Head of caudate nucleus (tissue), 42 donors: ENCODE measurements around the gene SLCO2A1.

ENCODE experiments used
- DNase-seq, 42 donors: peaks; one replicate each; pipeline versions ENCODE4 v3.0.0 to v3.0.0-alpha.2; 2020 to 2021; ENCODE audit warnings: mixed read lengths in 7 of 42
- intact Hi-C: fragments of 100-400 bp; cut with DNase I; formaldehyde crosslinking; loops from one replicate; pipeline ENCODE4 v1.15.0; 2022

SLCO2A1 gene

DNA sequence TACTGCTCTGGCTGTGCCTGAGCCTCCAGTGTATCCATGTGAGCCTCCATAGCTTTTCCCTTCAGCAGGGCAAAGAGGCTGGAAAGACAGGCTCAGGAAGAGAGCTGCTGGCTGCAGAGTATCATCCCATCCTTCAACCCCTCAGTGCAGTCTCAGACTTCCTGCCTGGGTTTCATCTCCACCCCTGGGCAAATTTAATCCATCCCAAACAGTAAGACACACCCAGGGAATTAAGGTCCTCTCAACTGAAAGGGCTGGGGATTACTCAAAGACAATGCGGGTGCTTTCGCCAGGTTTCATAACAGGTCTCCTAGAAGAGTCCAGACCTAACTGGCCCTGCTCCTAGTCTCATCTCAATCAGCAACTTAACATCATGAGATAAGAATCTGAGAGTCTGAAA is 15.5 kb downstream of the SLCO2A1 start:
- intact Hi-C loops, result no loop called here
- no peak for DNase-seq

GRCh38 chr3:134013280-134013679 is 16.4 kb downstream of the SLCO2A1 start:
- DNase-seq, result no peak
- intact Hi-C loops, result no loop called here

GRCh38 chr3:134009345-134010000 is 20.3 kb downstream of the SLCO2A1 start:
- intact Hi-C loops, result no loop called here
- DNase-seq, result no peak

DNA sequence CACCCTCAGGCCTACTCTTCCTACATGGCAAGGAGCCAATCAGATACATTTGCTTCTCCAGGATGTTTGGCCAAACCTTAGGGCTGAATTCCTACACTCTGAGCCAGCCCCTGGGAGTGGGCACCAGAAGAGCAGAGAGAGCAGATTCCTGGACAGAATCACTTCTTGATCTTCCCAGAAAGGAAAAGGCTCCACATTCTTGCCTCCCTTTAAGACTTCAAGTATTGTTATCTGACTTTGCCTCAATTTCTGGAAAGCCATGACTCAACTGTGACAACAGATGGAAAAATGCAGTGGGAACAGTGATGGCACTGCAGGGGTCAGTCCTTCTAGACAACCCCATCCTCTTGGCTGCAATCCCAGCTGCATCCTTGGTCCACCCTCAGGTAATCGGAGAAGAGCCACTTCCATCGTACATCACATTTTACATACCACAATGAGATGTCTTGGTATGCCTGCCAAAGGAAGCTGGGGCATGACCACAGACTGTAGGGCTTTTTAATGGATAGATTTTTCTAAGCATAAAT is 21.0 kb downstream of the SLCO2A1 start:
- intact Hi-C loops, result no loop called here
- no peak for DNase-seq

DNA sequence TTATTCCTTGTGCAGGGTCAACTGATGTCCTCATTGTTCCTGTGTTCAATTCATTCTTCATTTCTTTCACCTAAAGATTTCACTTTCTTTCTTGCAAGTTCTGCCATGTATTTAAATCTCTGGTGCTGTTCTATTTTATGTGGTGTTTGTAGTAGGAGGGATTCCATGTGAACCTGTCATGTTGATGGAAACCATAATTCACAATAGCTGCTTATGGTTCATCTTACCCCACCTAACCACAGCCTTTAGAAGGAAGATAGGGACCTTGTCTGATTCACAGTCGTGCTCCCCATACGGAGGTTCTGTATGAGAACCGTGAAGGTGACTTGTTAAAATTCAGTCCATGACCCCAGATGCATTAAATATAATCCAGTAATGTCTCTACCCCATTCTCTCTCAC is 21.9 kb downstream of the SLCO2A1 start:
- intact Hi-C loops, result no loop called here
- no peak for DNase-seq

DNA sequence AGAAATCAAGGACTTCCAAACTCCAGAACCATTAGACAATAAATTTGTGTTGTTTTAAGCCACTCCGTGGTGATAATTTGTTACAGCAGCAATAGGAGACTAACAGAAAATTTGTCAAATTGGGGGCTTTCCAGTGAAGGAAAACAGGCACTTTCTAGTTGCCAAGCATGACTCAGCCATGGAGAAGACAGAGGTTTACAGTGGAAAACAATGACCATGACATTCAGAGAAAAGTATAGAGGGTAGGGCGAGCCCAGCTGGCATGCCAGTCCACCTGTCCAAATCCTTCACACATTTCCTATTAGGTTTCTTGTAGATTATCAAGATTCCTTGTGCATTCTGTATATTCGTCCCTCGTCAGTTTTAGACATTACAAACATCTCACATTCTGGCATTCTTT is 24.9 kb downstream of the SLCO2A1 start:
- intact Hi-C loops, result no loop called here
- no peak for DNase-seq

- intact Hi-C loops, result no loop called here
- no peak for DNase-seq
These were observed 26.7 kb downstream of the SLCO2A1 start for GRCh38 chr3:134003066-134003465.

GRCh38 chr3:134002306-134002705 is 27.4 kb downstream of the SLCO2A1 start:
- intact Hi-C loops, result no loop called here
- DNase-seq, result peak in 6 of 42 donors; percentile 8 to 47 (median 18)

DNA sequence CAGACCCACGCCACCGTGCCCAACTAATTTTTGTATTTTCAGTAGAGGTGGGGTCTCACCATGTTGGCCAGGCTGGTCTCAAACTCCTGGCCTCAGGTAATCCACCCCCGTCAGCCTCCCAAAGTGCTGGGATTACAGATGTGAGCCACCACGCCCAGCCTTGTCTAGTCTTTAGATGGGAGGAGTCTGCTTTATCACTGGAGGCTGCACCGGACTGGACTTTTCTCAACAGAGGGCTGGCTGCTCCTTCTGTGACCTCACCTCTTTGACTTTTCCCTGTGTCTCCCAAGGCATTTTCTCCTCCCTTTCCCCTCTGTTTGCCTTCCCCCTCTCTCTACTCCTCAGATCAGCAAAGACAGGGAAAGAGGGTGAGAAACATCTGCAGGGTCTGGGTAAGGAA is 28.5 kb downstream of the SLCO2A1 start:
- intact Hi-C loops, result no loop called here
- DNase-seq, result no peak

- peak in 1 of 42 donors; percentile 2 for DNase-seq
- intact Hi-C loops, result no loop called here
These were observed 29.6 kb downstream of the SLCO2A1 start for GRCh38 chr3:133999891-134000685.

DNA sequence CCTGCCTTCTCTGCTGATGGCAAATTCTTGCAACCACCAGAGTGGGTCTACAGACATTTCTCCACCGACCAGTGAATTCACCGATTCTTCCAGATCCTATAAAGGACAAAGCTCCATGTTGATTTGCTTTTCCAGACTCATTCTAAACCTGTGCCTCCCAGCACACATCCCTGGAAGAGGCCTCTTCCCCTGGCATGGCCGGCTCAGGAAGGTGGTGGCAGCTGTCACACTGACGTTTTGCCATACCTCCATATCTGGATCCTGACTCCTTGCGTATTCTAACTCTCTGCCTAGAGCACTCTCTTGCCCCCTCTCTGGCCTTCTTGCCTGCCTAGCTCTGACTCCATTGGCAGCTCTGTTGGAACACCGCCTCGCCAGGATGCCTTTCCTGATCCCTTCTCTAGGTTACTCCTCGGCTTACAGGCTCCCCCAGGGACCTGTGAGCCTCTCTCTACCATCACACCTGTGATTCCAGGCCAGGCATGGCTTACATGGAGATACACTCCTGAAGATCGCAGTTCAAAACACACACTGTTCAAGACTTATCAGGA is 31.0 kb downstream of the SLCO2A1 start:
- intact Hi-C loops, result no loop called here
- no peak for DNase-seq

DNA sequence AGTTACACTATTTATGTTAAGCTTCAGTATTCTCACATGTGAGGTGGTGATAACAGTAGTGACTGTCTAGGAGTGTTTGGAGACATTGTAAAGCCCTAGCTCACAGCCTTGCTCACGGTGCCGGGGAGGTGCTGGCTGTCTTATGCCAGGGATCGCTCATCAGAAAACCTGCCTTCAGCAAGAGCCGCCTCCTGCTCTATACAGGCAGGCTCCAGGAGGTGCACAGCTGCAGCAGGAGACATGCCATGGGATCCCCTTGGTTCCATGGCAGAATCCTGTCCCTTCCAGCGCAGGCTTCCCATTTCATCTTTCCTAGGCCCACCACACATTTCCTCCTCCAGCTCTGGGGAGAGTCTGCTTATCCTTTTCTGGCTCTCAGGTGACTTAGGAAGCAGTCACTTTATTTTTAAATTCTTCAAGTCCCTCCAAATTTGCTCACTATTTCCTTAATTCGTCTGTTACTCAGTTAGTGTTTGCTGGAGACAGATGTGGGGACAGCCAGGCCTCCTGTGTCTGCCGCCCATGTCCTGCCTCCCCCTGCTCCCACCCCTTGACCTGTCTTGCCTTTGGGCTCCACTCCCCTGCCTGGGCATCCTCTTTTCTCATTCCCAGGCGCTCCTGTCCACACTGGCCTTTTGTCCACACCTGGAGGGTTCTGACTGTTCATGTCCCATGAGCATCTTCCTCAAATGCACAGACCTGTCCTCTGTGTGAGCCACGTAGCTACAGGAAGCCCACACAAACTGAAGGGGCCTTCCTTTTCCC is 31.7 kb downstream of the SLCO2A1 start:
- DNase-seq, result no peak
- intact Hi-C loops, result no loop called here

DNA sequence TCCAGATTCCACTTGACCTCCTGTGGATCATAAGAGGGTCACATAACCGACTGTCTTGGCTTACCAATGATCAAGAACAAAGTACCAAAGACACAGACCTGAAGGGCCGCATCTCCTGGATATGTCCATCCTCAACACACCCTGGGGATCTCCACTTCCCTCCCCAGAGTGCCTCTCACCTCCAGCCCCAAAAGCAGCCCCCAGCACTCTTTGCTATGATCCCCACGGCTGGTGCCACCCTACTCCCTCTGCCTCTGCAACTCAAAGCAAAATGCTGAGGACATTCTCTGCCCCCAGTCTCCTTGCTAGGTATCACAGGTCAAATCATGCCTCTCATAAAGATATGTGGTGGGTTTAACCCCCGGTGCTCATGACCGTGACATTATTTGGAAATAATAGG is 32.7 kb downstream of the SLCO2A1 start:
- intact Hi-C loops, result no loop called here
- DNase-seq, result no peak

DNA sequence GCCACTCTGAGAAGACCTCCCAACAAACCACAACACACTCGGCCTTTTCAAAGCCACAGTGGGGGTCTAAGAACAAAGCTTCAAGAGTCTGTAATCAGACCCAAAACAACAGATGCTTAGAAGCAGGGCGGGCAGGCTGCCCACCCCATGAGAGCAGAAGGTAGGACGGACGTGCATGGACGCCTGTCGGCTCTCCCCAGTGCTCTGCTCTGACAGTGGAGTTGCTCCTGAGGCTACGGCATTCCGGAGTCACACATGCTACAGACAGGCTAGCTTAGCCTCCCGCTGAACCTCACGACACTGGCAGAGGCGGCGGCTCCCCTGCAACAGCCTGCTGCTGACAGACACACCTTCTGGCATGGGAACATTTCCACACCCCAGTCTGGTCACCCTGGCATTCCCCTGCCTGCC is 33.5 kb downstream of the SLCO2A1 start:
- intact Hi-C loops, result no loop called here
- DNase-seq, result no peak

GRCh38 chr3:133995264-133995663 is 34.5 kb downstream of the SLCO2A1 start:
- no peak for DNase-seq
- intact Hi-C loops, result no loop called here

- intact Hi-C loops, result no loop called here
- peak in 2 of 42 donors; percentile 6 to 19 for DNase-seq
These were observed 35.4 kb downstream of the SLCO2A1 start for GRCh38 chr3:133994166-133994890.

- peak in 3 of 42 donors; percentile 15 to 38 (median 25) for DNase-seq
- intact Hi-C loops, result no loop called here
These were observed 36.6 kb downstream of the SLCO2A1 start for GRCh38 chr3:133992951-133993620.

DNA sequence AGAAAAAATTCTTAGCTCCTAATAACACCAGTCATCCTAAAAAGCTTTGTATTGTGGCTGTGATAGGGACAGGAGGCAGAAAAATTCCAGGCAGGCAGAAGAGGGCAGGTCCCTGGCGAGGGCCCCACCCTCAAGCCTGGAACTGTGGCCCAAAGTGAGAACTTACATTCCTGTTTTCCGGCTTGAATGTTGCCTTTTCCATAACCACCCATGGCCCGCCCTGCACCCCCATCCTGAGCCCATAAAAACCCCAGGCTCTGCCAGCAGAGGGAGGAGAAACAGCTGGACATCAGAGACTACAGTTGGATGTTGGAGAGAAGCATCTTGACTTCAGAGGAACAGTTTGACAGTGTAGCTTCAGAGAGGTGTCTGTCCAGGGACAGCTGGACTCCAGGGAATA is 37.3 kb downstream of the SLCO2A1 start:
- DNase-seq, result peak in 1 of 42 donors; percentile 7
- intact Hi-C loops, result no loop called here
